B cell (primary cell): Measurements from ENCODE around the gene LTO1. TPM values are rescaled to one million over a fixed set of nuclear protein-coding genes. Genes with fewer than 3 reads are reported as not detected.

Experiments
- ATAC-seq: fragments of 200-7000 bp; cut with Tn5 transposase; one replicate; pipeline ENCODE4 v1.10.0; 2021; ENCODE audit warnings: low read depth, mild to moderate bottlenecking, moderate number of reproducible peaks, moderate library complexity
- CTCF ChIA-PET: fragments of 350-600 bp; sonication (Branson Sonifier 250); formaldehyde crosslinking; loops from one replicate; lab custom pipeline; 2021; ENCODE audit warnings: antibody characterized with exemption, inconsistent platforms; lab: Charles Lee
- POLR2A ChIA-PET: fragments of 350-600 bp; sonication (Branson Sonifier 250); formaldehyde crosslinking; loops from one replicate; lab custom pipeline; 2021; ENCODE audit warnings: antibody characterized with exemption; lab: Charles Lee
- DNase-seq: peaks from one replicate; pipeline ENCODE4 v3.0.0; 2013
- H2AFZ ChIP-seq: 2 replicates; pipeline ENCODE4 v1.6.1; 2012; ENCODE audit warnings: mild to moderate bottlenecking, low read depth, low read length; ENCODE audit not compliant: insufficient read depth, poor library complexity, severe bottlenecking
- H3K27ac ChIP-seq, 2 donors: 1 replicate in 1 of 2; 2 replicates in 1 of 2; pipeline ENCODE4 v1.5.1; 2012 to 2013; ENCODE audit warnings: low read length in 2 of 2, mild to moderate bottlenecking in 2 of 2, moderate library complexity in 1 of 2
- H3K27me3 ChIP-seq, 4 experiments: fragments of 200-600 bp in 1 of 4; sonication (generic) in 1 of 4; replicated peaks in 1 of 4; 1 replicate in 2 of 4; 2 replicates in 2 of 4; pipeline versions ENCODE4 v1.6.1 to v1.7.0; 2013 to 2016; ENCODE audit warnings: low read length in 3 of 4, mild to moderate bottlenecking in 2 of 4, mixed read lengths in 1 of 4, moderate library complexity in 1 of 4; ENCODE audit not compliant: insufficient read depth in 4 of 4, control insufficient read depth in 3 of 4; ENCODE audit errors: control extremely low read depth in 1 of 4
- H3K36me3 ChIP-seq, 2 experiments: replicated peaks in 1 of 2; 1 replicate in 1 of 2; 2 replicates in 1 of 2; pipeline versions ENCODE4 v1.6.1 to v1.7.1; 2013; ENCODE audit warnings: low read length in 1 of 2; ENCODE audit not compliant: insufficient read depth in 2 of 2, control insufficient read depth in 1 of 2; ENCODE audit errors: control extremely low read depth in 1 of 2, extremely low read depth in 1 of 2
- H3K4me1 ChIP-seq, 2 donors: fragments of 200-600 bp in 1 of 2; sonication (generic) in 1 of 2; 1 replicate in 1 of 2; 2 replicates in 1 of 2; pipeline versions ENCODE4 v1.5.1 to v1.6.1; 2013 to 2017; ENCODE audit warnings: low read length in 2 of 2; ENCODE audit not compliant: control insufficient read depth in 2 of 2, insufficient read depth in 2 of 2
- H3K4me2 ChIP-seq: replicated peaks from 2 replicates; pipeline ENCODE3; 2012; ENCODE audit warnings: mild to moderate bottlenecking, low read depth, low read length; ENCODE audit not compliant: poor library complexity, severe bottlenecking
- H3K4me3 ChIP-seq, 5 experiments: fragments of 200-600 bp in 1 of 5; sonication (generic) in 1 of 5; 1 replicate in 3 of 5; 2 replicates in 2 of 5; pipeline versions ENCODE4 v1.5.1 to v1.7.0; 2011 to 2016; ENCODE audit warnings: low read length in 4 of 5, mild to moderate bottlenecking in 4 of 5, low read depth in 2 of 5, control low read depth in 1 of 5, moderate library complexity in 1 of 5; ENCODE audit not compliant: insufficient read depth in 1 of 5; ENCODE audit errors: control extremely low read depth in 1 of 5, extremely low read depth in 1 of 5
- H3K79me2 ChIP-seq: fragments of 200-600 bp; sonication (generic); one replicate; pipeline ENCODE4 v1.6.0; 2016; ENCODE audit warnings: low read length; ENCODE audit not compliant: control insufficient read depth, insufficient read depth
- H3K9ac ChIP-seq: fragments of 200-600 bp; sonication (generic); 2 replicates; pipeline ENCODE4 v1.6.1; 2017; ENCODE audit warnings: mild to moderate bottlenecking, low read length, moderate library complexity
- H3K9me3 ChIP-seq, 3 donors: one replicate each; pipeline versions ENCODE4 v1.6.1 to v1.7.1; 2013; ENCODE audit warnings: low read length in 2 of 3; ENCODE audit not compliant: control insufficient read depth in 2 of 3, insufficient read depth in 1 of 3; ENCODE audit errors: control extremely low read depth in 1 of 3
- H4K20me1 ChIP-seq: 2 replicates; pipeline ENCODE4 v1.6.0; 2012; ENCODE audit warnings: mild to moderate bottlenecking, low read length; ENCODE audit not compliant: insufficient read depth, control insufficient read depth, poor library complexity, severe bottlenecking
- H3K27ac Mint-ChIP-seq: one replicate; pipeline ENCODE4 v1.8.0; 2021; ENCODE audit warnings: mixed read lengths
- H3K27me3 Mint-ChIP-seq: one replicate; pipeline ENCODE4 v1.8.0; 2021; ENCODE audit warnings: mixed read lengths
- H3K4me1 Mint-ChIP-seq: one replicate; pipeline ENCODE4 v1.8.0; 2021; ENCODE audit warnings: mixed read lengths
- H3K4me3 Mint-ChIP-seq: one replicate; pipeline ENCODE4 v1.8.0; 2021; ENCODE audit warnings: mixed read lengths
- H3K9me3 Mint-ChIP-seq: one replicate; pipeline ENCODE4 v1.8.0; 2022; ENCODE audit warnings: mixed read lengths; ENCODE audit not compliant: insufficient read depth
- EZH2 ChIP-seq: IDR thresholded peaks from 2 replicates; pipeline ENCODE4 v1.6.1; 2012; ENCODE audit warnings: borderline replicate concordance, low read depth, mild to moderate bottlenecking, moderate library complexity, low read length; ENCODE audit not compliant: insufficient read depth, poor library complexity, severe bottlenecking
- WGBS: methylation state at CpG from one replicate; pipeline ENCODE4 v1.1.5; 2013; ENCODE audit warnings: missing lambda C conversion rate; ENCODE audit not compliant: insufficient coverage; 5-methylcytosine and 5-hydroxymethylcytosine counted together
- intact Hi-C: fragments of 100-400 bp; cut with micrococcal nuclease; formaldehyde crosslinking; loops from one replicate; pipeline ENCODE4 v1.10.0; 2022
- polyA plus RNA-seq: library from polyadenylated mRNA; depleted of rRNA; stranded (reverse); fragments of >200 nt; gene quantifications from 2 replicates; pipeline ENCODE4 v1.2.3, GENCODE V29; 2012
- total RNA-seq, 2 donors: library from RNA; stranded (reverse); fragments of 120-200 nt in 1 of 2; gene quantifications; 1 replicate in 1 of 2; 2 replicates in 1 of 2; pipeline versions ENCODE4 v1.2.3 to v1.2.4, GENCODE V29; 2013 to 2022
- TF ChIP-seq, protein P1 (sequence below): fragments of 200-600 bp; IDR thresholded peaks from one replicate; pipeline ENCODE4 v1.8.0; 2022; ENCODE audit warnings: antibody characterized with exemption, mild to moderate bottlenecking

The LTO1 gene
- total and polyA plus RNA-seq, 2 donors (not counting 1 experiment from before 2014, with no cell fraction given), result 44.4 to 68.8 TPM

DNA sequence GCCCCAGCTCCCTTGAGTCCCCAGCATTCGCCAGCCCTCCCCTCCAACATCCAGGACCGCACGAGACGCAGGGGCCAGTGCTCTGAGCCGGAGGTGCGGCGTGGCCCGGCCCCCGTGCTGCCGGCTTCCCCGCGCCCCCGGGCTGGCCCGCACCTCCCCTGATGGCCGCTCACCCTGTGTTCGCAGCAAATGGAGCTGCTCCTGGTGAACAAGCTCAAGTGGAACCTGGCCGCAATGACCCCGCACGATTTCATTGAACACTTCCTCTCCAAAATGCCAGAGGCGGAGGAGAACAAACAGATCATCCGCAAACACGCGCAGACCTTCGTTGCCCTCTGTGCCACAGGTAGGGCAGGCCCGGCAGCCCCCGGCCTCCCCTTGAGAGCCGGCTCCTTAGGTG is 31.5 kb downstream of the LTO1 start:
- CTCF ChIA-PET, result interaction anchor here (0.7 to 4.9 kb wide), 13 partner anchors 26 to 1059 kb away, joined by 3 to 71 read pairs (median 5); partner anchors contain the start of gene MYEOV
- Mint-ChIP-seq H3K4me3 (peak overlapping the region; percentile 85), H3K27me3 (peaks cover 16% of the 10 kb centered on the region), H3K9me3 (no peaks in the 10 kb centered on the region), H3K4me1 (peaks cover 37% of the 10 kb centered on the region), H3K27ac (peak overlapping the region; percentile 79)
- POLR2A ChIA-PET, result interaction anchor here (0.5 to 1.2 kb wide), 5 partner anchors 31 to 1031 kb away, joined by 3 to 7 read pairs (median 4); partner anchors contain the start of genes LTO1 and MYEOV
- peaks cover 0 to 4% of the 10 kb centered on the region in 2 experiments for H3K36me3 ChIP-seq
- H3K27me3 ChIP-seq, result peaks cover 0 to 21% (median 15%) of the 10 kb centered on the region in 4 experiments
- peaks cover 29% of the 10 kb centered on the region for H4K20me1 ChIP-seq
- H3K27ac ChIP-seq, result no peak overlapping the region
- H3K9ac ChIP-seq, result no peak overlapping the region
- H2AFZ ChIP-seq, result peak overlapping the region; percentile 90
- H3K4me3 ChIP-seq, result no peak overlapping the region
- peak overlapping the region; percentile 78 for H3K4me2 ChIP-seq
- H3K4me1 ChIP-seq, result peaks cover 28 to 39% of the 10 kb centered on the region in 2 donors
- WGBS, result 88% methylated on average over 26 of the region's 27 CpGs
- no peak for DNase-seq
- intact Hi-C loops, result loop anchor here (1.0 to 2.0 kb wide), 4 partner anchors 32 to 595 kb away; partner anchors contain the start of genes LTO1 and TPCN2
- ATAC-seq, result no peak
- peaks cover 0 to 9% (median 0%) of the 10 kb centered on the region in 3 donors for H3K9me3 ChIP-seq
- peaks cover 6% of the 10 kb centered on the region for H3K79me2 ChIP-seq
- TF ChIP-seq, protein P1, sequence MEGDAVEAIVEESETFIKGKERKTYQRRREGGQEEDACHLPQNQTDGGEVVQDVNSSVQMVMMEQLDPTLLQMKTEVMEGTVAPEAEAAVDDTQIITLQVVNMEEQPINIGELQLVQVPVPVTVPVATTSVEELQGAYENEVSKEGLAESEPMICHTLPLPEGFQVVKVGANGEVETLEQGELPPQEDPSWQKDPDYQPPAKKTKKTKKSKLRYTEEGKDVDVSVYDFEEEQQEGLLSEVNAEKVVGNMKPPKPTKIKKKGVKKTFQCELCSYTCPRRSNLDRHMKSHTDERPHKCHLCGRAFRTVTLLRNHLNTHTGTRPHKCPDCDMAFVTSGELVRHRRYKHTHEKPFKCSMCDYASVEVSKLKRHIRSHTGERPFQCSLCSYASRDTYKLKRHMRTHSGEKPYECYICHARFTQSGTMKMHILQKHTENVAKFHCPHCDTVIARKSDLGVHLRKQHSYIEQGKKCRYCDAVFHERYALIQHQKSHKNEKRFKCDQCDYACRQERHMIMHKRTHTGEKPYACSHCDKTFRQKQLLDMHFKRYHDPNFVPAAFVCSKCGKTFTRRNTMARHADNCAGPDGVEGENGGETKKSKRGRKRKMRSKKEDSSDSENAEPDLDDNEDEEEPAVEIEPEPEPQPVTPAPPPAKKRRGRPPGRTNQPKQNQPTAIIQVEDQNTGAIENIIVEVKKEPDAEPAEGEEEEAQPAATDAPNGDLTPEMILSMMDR, result peak; percentile 47
- no peak for TF ChIP-seq EZH2
